Peyer's patch (tissue), 4 donors: Measurements from ENCODE around the gene KLHL22. TPM values are rescaled to one million over a fixed set of nuclear protein-coding genes. Genes with fewer than 3 reads are reported as not detected.
"Not testable (repeated sequence)": the region's sequence is repeated elsewhere in the genome, so short reads cannot be mapped to it uniquely, and the experiment has no call there.

Experiments used
- DNase-seq, 3 donors: peaks; one replicate each; pipeline ENCODE4 v3.0.0-alpha.2; 2017 to 2019
- H3K27ac ChIP-seq, 4 donors: fragments of 200-600 bp; sonication (generic); one replicate each; pipeline ENCODE4 v1.5.1; 2016 to 2019
- H3K27me3 ChIP-seq, 2 donors: fragments of 200-600 bp; sonication (generic); one replicate each; pipeline ENCODE4 v1.5.1; 2019
- H3K36me3 ChIP-seq, 3 donors: fragments of 200-600 bp; sonication (generic); one replicate each; pipeline ENCODE4 v1.5.1; 2016 to 2019
- H3K4me1 ChIP-seq, 4 donors: fragments of 200-600 bp; sonication (generic); one replicate each; pipeline ENCODE4 v1.5.1; 2016 to 2019
- H3K4me3 ChIP-seq, 4 donors: fragments of 200-600 bp; sonication (generic); 1 replicate in 3 of 4; 2 replicates in 1 of 4; pipeline ENCODE4 v1.5.1; 2016 to 2019; ENCODE audit warnings: mild to moderate bottlenecking in 1 of 4
- H3K9me3 ChIP-seq, 4 donors: fragments of 200-600 bp; sonication (generic); one replicate each; pipeline ENCODE4 v1.5.1; 2016 to 2019; ENCODE audit warnings: mild to moderate bottlenecking in 1 of 4
- CTCF ChIP-seq, 6 experiments: fragments of 450-650 bp in 4 of 6; fragments of 200-600 bp in 2 of 6; sonication (generic) in 1 of 6; IDR thresholded peaks; one replicate each; pipeline ENCODE4 v1.5.1; 2017 to 2019; ENCODE audit warnings: antibody characterized with exemption in 6 of 6, mild to moderate bottlenecking in 3 of 6, moderate library complexity in 1 of 6
- POLR2A ChIP-seq, 2 donors: fragments of 450-650 bp; IDR thresholded peaks; one replicate each; pipeline ENCODE4 v1.5.1; 2017; ENCODE audit warnings: antibody characterized with exemption in 2 of 2, mild to moderate bottlenecking in 2 of 2, moderate library complexity in 2 of 2
- total RNA-seq, 4 donors: library from RNA; depleted of rRNA; stranded (reverse); fragments of >200 nt; gene quantifications; one replicate each; pipeline ENCODE4 v1.1.0, GENCODE V29; 2016

The KLHL22 gene
- total RNA-seq, 4 donors from 2014 or later: 12.6 to 23.9 (median 19.2) TPM

GRCh38 chr22:20514658-20515406 is 19.2 kb upstream of the KLHL22 start:
- no peak for DNase-seq
- TF ChIP-seq CTCF (IDR thresholded peaks at IDR 0.05) (no peak), POLR2A (IDR thresholded peaks at IDR 0.05) (no peak)
- Histone ChIP-seq H3K27ac (no peak overlapping the region), H3K27me3 (no peaks in the 10 kb centered on the region), H3K36me3 (peaks cover 0 to 29% (median 0%) of the 10 kb centered on the region in 3 donors), H3K4me1 (peaks cover 0 to 25% (median 3%) of the 10 kb centered on the region in 4 donors), H3K4me3 (no peak overlapping the region), H3K9me3 (no peaks in the 10 kb centered on the region)

- Histone ChIP-seq H3K27me3 (no peaks in the 10 kb centered on the region), H3K36me3 (peaks cover 0 to 14% (median 0%) of the 10 kb centered on the region in 3 donors), H3K4me1 (peaks cover 4 to 42% (median 12%) of the 10 kb centered on the region in 4 donors), H3K4me3 (no peak overlapping the region), H3K27ac (no peak overlapping the region), H3K9me3 (no peaks in the 10 kb centered on the region)
- TF ChIP-seq POLR2A (IDR thresholded peaks at IDR 0.05): no peak
- no peak for TF ChIP-seq CTCF (IDR thresholded peaks at IDR 0.05)
- no peak for DNase-seq
Observed at GRCh38 chr22:20511578-20512229, 16.1 kb upstream of the KLHL22 start.

- H3K27me3 ChIP-seq: no peaks in the 10 kb centered on the region
- no peak overlapping the region for H3K4me3 ChIP-seq
- DNase-seq: no peak
- no peaks in the 10 kb centered on the region for H3K9me3 ChIP-seq
- peaks cover 4 to 42% (median 12%) of the 10 kb centered on the region in 4 donors for H3K4me1 ChIP-seq
- TF ChIP-seq POLR2A (IDR thresholded peaks at IDR 0.05): no peak
- no peak for TF ChIP-seq CTCF (IDR thresholded peaks at IDR 0.05)
- H3K36me3 ChIP-seq: peaks cover 0 to 10% (median 0%) of the 10 kb centered on the region in 3 donors
- H3K27ac ChIP-seq: peak overlapping the region in 1 of 4 donors; percentile 96
Observed at GRCh38 chr22:20510811-20511577, 15.4 kb upstream of the KLHL22 start.

GRCh38 chr22:20509344-20510047 is 13.9 kb upstream of the KLHL22 start:
- Histone ChIP-seq H3K4me3 (peak overlapping the region; percentile 68 to 95 (median 88)), H3K27me3 (no peaks in the 10 kb centered on the region), H3K9me3 (no peaks in the 10 kb centered on the region), H3K27ac (peak overlapping the region; percentile 73 to 97 (median 95)), H3K36me3 (peaks cover 0 to 10% (median 0%) of the 10 kb centered on the region in 3 donors), H3K4me1 (peaks cover 4 to 49% (median 12%) of the 10 kb centered on the region in 4 donors)
- TF ChIP-seq CTCF (IDR thresholded peaks at IDR 0.05) (peak in 1 of 6 experiments; percentile 7), POLR2A (IDR thresholded peaks at IDR 0.05) (peak; percentile 80 to 87)
- DNase-seq: peak; percentile 61 to 88 (median 79)

- Histone ChIP-seq H3K9me3 (no peaks in the 10 kb centered on the region), H3K27ac (peak overlapping the region; percentile 73 to 97 (median 95)), H3K36me3 (peaks cover 0 to 5% (median 0%) of the 10 kb centered on the region in 3 donors), H3K4me1 (peaks cover 4 to 56% (median 12%) of the 10 kb centered on the region in 4 donors), H3K4me3 (peak overlapping the region; percentile 68 to 95 (median 88)), H3K27me3 (no peaks in the 10 kb centered on the region)
- no peak for DNase-seq
- no peak for TF ChIP-seq CTCF (IDR thresholded peaks at IDR 0.05)
- no peak for TF ChIP-seq POLR2A (IDR thresholded peaks at IDR 0.05)
Observed at GRCh38 chr22:20508815-20509271, 13.2 kb upstream of the KLHL22 start.

- H3K36me3 ChIP-seq, H3K27me3 ChIP-seq, H3K9me3 ChIP-seq: not testable (repeated sequence)
- peak in 1 of 3 donors; percentile 62 for DNase-seq
- Histone ChIP-seq H3K27ac (peak overlapping the region; percentile 89 to 97 (median 95)), H3K4me1 (peaks cover 4 to 58% (median 12%) of the 10 kb centered on the region in 4 donors), H3K4me3 (peak overlapping the region; percentile 68 to 95 (median 88))
Observed at GRCh38 chr22:20508067-20508755, 12.6 kb upstream of the KLHL22 start.
